Measurements from ENCODE around the gene MTCL3.

MTCL3 gene

GRCh38 chr6:127468936-127469335, 50.2 kb downstream of the MTCL3 start:
- DNase-seq (ENCODE audit: low spot score): no peak

- DNase-seq (ENCODE audit: low spot score): no peak
These were observed 52.7 kb downstream of the MTCL3 start for GRCh38 chr6:127466416-127466815.

GRCh38 chr6:127464881-127465459, 54.2 kb downstream of the MTCL3 start:
- peak; percentile 54 for DNase-seq (ENCODE audit: low spot score)

DNA sequence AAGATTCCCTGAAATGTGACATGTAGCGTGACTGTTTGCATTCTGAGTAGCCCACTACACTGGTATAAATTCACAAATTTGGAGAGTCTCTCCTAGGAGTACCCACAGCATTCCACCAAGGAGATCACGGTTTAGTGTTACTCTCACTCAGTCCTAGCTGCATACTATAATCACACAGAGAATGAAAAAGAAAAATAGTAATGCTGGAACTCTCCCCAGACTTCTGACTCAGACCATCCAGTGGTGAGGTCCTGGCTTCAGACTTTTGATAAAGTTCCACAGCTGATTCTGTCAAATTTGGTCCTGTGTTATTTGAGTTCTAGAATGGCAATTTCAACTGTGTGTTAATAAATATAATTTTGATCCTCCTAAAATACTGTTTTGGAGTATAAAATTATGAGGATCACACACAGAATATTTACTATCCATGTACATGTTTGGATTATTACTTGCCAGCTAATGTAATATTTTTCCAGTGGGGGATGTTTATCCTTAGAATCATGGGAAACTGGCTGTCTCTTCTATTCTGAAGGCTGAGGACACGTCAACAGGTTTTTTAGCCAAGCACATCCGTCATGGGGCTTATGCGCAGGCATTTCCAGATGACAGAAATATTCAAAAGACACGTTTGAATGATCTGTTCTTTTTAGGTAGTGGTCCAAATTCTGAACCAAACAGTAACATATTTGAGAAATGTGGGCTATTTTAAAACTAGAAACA, 54.8 kb downstream of the MTCL3 start:
- no peak for DNase-seq (ENCODE audit: low spot score)

DNA sequence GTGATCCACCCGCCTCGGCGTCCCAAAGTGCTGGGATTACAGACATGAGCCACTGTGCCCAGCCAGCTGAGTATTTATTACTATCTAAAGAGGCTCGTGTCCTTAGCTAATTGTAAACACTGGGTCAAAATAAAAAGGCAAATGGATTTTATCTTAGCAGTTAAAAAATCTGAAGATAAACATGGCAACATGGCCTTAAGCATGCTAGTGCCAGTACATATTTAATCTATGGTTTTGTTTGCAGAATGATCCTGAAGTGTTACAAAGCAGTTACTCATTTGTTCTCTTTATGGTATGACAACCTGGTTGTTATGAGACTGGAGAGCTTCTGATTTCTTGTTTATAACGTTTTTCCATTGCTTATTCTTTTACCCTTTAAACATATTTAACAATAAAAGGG, 56.1 kb downstream of the MTCL3 start:
- no peak for DNase-seq (ENCODE audit: low spot score)

- no peak for DNase-seq (ENCODE audit: low spot score)
These were observed 56.8 kb downstream of the MTCL3 start for GRCh38 chr6:127462376-127462775.

DNA sequence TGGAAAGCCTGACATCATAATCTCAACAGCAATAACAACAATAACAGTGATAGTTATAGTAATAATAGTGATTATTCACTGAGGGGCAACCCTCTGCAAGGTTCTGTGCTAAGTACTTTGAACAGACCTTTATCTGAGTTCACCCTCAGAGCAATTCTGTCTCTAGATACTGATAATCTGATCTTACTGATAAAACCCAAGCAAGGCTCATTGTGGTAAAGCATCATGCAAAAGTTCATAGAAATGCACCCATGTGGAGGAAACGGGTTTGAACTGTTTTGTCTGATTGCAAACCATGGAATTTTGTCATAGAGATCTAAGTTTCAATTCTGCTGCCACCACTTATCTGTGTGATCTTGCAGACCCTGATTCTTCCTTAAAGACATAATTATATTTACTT, 58.7 kb downstream of the MTCL3 start:
- no peak for DNase-seq (ENCODE audit: low spot score)

GRCh38 chr6:127459231-127459641, 59.9 kb downstream of the MTCL3 start, which contains the start of gene KIAA0408:
TSS of gene KIAA0408 (minus strand) at chr6:127459389. CDS start at chr6:127453981, 5,408 bp downstream.
- DNase-seq (ENCODE audit: low spot score): no peak

DNA sequence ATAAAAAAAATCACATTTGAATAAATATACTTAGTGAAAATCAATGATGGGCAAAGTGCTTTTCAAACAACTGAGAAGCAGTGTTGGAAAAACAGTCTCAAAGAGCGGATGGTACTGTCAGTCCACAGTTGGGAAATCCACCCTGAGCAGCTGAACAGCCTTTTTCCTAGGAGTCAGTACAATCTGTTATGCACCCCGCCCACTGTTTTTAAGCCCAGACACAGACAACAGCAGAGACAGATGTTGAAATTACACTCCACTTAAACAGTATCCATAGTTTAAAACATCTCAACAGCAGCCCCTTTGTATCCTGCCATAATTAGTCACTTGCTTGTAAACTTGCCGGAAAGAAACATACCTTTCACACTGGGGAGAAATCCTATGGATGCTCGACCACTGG, 60.3 kb downstream of the MTCL3 start:
- DNase-seq (ENCODE audit: low spot score): no peak

DNA sequence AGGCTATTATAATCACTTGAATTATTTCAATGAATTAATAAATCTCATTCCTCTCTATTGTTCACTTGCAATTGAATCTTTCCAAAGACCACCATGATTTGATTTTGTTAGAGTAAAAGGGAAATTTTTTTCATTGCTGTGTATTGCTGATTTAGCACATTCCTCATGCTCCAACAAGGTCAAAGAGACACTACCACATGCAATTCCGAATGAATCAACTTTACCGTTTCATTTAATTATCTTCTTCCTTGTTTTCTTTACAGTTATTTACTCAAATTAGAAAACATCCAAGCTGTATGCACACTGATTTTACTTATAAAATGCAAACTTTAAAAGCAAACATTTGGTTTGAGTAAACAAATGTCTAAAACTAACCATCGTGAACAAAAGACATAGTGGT, 60.9 kb downstream of the MTCL3 start:
- no peak for DNase-seq (ENCODE audit: low spot score)

DNA sequence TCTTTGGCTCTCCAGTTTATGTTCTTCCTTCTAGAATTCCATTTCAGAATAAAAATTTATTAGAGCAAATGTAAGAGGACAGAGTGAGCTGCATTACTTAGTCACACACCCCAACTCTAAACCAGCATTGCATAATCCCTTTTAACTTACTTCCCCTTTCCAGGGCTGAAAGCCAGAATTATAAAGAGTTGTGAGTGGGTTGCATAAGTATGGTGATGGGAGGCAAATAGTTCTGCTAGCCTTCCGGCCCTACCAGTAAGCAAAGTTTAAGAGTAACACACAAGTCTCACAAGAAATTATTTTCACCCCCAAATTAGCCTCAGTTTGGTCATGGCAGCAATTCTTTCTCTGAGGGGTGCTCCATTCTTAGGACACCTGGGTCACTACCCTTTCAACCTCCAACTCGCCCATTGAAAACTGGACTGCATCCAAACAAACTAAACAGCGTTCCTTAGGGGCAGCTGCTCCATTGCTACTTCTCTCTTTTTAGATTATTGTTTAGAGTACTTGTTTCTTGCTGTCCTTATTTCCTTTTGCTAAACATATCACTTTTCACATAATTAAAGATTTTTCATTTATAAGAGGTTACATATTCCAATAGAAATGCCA, 61.6 kb downstream of the MTCL3 start:
- no peak for DNase-seq (ENCODE audit: low spot score)

DNA sequence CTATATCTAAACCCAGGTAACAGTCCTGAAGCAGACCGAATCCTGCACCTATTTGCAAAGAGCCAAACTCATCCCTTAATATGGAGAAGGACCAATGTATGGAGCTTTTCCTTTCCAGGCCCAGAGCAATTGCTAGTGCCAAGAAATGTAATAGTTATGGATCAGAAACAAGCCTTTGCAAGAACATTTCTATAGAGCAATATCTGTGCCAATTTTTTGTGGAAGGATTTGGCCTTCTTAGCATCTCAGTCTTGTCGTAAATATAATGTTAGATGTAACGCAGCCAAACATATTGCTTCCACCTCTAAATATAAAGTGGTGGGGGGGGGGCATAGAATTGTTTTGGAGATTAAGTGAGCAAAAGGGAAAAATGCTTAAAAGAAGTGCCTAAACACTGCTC, 62.7 kb downstream of the MTCL3 start:
- no peak for DNase-seq (ENCODE audit: low spot score)

- DNase-seq (ENCODE audit: low spot score): no peak
These were observed 65.1 kb downstream of the MTCL3 start for GRCh38 chr6:127453845-127454619.

DNA sequence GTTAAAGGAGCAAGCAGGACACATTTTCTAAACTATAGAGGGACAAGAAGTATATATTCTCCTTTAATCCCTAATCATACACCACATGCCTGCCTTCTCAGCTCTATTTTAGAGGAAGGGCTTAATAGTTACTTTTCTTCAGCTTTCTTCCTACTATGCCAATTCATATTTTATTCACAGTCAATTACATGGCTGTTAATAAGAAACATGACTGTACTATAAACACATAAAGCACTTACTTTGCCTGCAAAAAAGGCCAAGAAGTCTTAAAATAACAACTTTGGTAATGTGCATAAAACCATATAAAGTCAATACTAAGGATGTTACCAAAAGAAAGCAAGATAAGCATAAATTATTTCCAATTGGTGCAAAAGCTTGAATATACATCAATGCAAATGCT, 66.3 kb downstream of the MTCL3 start:
- no peak for DNase-seq (ENCODE audit: low spot score)

- DNase-seq (ENCODE audit: low spot score): no peak
These were observed 67.7 kb downstream of the MTCL3 start for GRCh38 chr6:127451388-127451787.

DNA sequence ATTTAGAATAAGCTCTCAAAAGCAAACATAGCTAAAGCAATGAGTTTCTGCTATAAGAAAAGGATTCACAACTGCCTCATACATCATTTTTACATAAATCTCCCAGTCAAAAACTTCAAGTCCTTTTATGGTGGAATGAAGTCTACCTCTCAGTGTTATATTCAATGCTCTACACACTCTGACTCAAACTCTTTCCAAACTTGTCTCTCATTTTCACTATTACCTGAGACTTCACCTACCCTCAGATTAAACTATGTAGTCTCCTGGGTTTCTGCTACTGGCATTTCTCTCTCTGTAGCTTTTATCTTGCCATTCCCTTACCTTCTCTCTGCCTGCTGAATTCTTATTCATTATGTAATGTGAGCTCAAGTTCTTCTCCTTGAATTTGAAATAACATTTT, 71.4 kb downstream of the MTCL3 start:
- DNase-seq (ENCODE audit: low spot score): no peak

- DNase-seq (ENCODE audit: low spot score): no peak
These were observed 72.8 kb downstream of the MTCL3 start for GRCh38 chr6:127446356-127446755.

DNA sequence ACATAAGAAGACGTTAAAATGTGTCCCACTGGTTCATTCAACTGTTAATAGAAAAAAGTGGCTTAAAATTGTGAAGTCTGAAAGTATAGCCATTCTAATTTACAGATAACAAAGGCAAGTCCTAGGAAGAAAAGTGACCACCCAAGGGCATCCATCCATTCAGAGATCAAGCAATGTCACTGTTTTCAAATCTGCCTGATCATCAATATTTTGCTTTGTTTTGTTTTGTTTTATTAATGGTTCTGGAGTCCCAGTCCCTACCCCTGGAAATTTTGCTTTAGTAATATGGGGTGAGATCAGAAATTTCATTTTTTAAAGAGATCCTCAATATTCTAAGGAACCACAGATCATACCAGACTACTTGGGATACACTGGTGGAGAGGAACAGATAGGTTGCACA, 77.3 kb downstream of the MTCL3 start:
- no peak for DNase-seq (ENCODE audit: low spot score)

- DNase-seq (ENCODE audit: low spot score): no peak
These were observed 79.4 kb downstream of the MTCL3 start for GRCh38 chr6:127439718-127440117.

DNA sequence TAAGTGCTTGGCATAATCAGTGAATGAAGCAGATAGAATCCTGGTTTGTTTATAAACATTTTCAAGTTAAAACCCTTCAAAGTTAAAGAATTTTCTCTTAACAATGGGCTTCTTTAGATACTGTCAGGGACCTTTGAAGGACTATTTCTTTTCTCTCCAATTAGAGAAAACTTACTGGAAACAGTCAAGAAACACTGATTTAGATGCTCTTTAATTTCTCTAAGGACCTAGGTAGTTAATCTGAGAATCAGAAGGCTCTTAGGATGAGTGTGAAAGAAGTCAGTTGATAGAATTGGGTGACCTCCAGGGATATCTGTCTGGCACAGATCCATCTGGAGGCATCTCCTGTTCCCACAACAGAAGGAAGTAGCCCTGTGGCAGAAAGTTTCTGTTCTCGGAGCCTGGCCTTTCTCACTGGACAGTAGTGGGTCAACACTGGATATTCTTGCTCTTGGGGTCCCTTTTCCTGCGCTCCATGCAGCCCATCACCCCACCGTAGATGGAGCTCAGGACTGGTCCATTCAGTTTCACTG, 82.5 kb downstream of the MTCL3 start:
- no peak for DNase-seq (ENCODE audit: low spot score)

- DNase-seq (ENCODE audit: low spot score): no peak
These were observed 83.4 kb downstream of the MTCL3 start for GRCh38 chr6:127435626-127436220.

DNA sequence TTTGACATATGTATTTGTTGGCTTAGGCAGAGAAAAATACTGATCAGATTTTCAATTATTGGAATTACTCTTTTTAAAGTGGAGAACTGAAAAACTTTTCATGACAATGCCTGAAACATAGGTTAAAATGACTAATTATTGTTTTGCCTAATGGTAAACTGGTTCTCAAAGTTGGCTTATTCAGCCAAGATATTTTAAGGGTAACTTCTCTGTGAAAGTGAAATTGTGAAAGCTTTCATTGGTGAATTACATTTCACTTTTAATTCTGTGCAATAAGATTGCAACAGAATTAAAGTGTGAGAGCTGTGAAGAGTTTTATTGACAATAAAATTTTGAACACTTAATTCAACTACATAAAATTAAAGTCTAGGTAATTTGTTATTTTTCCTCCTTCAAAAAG, 84.5 kb downstream of the MTCL3 start:
- DNase-seq (ENCODE audit: low spot score): no peak
